ENCODE measurements around the gene PTPN13. TPM values are rescaled to one million over a fixed set of nuclear protein-coding genes. Genes with fewer than 3 reads are reported as not detected.
A peak's percentile ranks its signal among the peaks of the same experiment; 100 is the strongest.

Gene PTPN13
- total RNA-seq, 1 experiment from 2014 or later = 12.1 TPM

DNA sequence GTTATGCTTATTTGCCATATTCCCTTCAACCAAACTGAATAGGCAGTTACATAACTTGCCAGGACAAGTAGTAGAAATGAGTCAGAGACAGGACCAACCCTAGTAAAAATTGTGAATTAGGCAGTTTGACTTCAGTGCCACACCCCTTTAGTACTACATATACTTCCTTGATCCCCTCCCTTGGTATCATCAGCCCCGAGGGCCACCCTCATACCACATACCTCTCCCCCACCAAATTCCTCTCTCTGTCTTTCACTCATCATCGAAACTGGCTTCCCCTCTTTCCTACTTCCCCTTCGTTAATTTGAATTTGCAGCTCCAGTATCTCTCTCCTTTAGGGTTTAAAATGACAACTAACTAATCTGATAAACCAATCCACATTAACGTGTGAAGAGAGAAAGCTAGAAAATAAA, 7.9 kb upstream of the PTPN13 start:
- no peaks in the 10 kb centered on the region for H3K9me3 ChIP-seq (ENCODE audit: low read length)
- ChIA-PET CTCF (interaction anchor here (0.6 kb wide), 1 partner anchor 91 kb away, joined by 4 read pairs; no protein-coding TSS in a partner anchor), POLR2A (ENCODE audit: unreplicated experiment) (no interaction called here)
- no peaks in the 10 kb centered on the region for H3F3A ChIP-seq (ENCODE audit: low read length, unreplicated experiment)
- intact Hi-C loops (cut with micrococcal nuclease) = no loop called here
- peak; percentile 76 for ATAC-seq
- no peaks in the 10 kb centered on the region for H3K36me3 ChIP-seq (ENCODE audit: low read depth, low read length)
- H3K27me3 ChIP-seq (ENCODE audit: low read length) = no peaks in the 10 kb centered on the region
- peak overlapping the region; percentile 18; the same call in 1 of the 2 replicates for H3K27ac ChIP-seq (ENCODE audit: low read length)
- TF ChIP-seq EZH2phosphoT487 (IDR thresholded peaks at IDR 0.05; ENCODE audit: borderline replicate concordance, low read length) (no peak), EZH2 (IDR thresholded peaks at IDR 0.05; ENCODE audit: low read length, unreplicated experiment) (no peak)
- TF ChIP-seq, protein P1, sequence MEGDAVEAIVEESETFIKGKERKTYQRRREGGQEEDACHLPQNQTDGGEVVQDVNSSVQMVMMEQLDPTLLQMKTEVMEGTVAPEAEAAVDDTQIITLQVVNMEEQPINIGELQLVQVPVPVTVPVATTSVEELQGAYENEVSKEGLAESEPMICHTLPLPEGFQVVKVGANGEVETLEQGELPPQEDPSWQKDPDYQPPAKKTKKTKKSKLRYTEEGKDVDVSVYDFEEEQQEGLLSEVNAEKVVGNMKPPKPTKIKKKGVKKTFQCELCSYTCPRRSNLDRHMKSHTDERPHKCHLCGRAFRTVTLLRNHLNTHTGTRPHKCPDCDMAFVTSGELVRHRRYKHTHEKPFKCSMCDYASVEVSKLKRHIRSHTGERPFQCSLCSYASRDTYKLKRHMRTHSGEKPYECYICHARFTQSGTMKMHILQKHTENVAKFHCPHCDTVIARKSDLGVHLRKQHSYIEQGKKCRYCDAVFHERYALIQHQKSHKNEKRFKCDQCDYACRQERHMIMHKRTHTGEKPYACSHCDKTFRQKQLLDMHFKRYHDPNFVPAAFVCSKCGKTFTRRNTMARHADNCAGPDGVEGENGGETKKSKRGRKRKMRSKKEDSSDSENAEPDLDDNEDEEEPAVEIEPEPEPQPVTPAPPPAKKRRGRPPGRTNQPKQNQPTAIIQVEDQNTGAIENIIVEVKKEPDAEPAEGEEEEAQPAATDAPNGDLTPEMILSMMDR (conservative IDR thresholded peaks at IDR 0.05; ENCODE audit: low read depth, low read length) = no peak
- H4K20me1 ChIP-seq (ENCODE audit: low read length) = no peaks in the 10 kb centered on the region
- H3K9me2 ChIP-seq (replicated peaks; ENCODE audit: low read length) = no peaks in the 10 kb centered on the region
- peak overlapping the region; percentile 58 for H3K4me2 ChIP-seq (ENCODE audit: low read length)
- DNase-seq = peak; percentile 74
- H3K9ac ChIP-seq (ENCODE audit: low read length) = no peak overlapping the region
- no peak overlapping the region for H3K4me3 ChIP-seq (ENCODE audit: low read length)
- BruUV-seq (replicated peaks) = no TSS peak
- no peaks in the 10 kb centered on the region for H3K79me2 ChIP-seq (ENCODE audit: low read length)
- H3K4me1 ChIP-seq (ENCODE audit: insufficient read depth, low read length) = peaks cover 22% of the 10 kb centered on the region
- peak overlapping the region; percentile 54; the same call in 1 of the 2 replicates for H2AFZ ChIP-seq (ENCODE audit: low read length)

DNA sequence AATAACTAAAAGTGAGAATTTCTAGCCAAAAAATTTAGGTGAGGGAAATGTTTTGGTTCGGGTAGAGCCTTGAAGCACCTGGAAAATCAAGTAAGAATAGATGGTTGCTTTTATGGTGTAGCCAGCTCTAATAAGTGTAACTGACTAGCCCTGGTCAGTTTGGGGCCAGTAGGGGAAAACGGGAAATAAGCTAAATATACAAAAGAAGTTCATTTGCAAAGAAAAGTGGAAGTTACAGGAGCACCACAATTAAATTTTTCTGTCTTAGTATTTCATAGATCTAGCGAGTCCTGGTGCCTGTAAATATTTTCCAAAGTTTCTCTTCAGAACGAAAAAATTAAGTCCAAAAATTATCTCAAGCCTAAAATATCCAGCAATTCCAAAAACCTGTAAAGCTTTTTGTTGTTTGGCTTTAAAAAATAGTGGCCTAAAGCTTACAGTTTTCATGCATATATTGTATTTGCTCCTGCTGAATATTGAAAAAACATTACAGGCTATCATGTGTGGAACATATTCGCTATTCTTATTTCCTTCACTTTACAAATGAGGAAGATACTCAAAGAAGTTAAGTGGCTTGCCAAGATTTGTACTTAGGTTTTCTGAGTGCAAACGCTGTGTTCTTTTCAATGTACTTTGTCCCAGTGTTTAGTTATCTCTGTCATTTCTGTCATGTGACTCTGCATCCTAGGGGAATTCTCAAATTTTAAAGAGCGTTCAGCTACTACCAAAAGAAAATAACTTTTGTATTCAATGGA, 7.3 kb upstream of the PTPN13 start:
- Histone ChIP-seq H4K20me1 (ENCODE audit: low read length) (no peaks in the 10 kb centered on the region), H3K9ac (ENCODE audit: low read length) (no peak overlapping the region), H3K9me2 (replicated peaks; ENCODE audit: low read length) (no peaks in the 10 kb centered on the region), H3K79me2 (ENCODE audit: low read length) (no peaks in the 10 kb centered on the region), H3K27ac (ENCODE audit: low read length) (peak overlapping the region; percentile 18; the same call in 1 of the 2 replicates), H3F3A (ENCODE audit: low read length, unreplicated experiment) (no peaks in the 10 kb centered on the region), H3K4me1 (ENCODE audit: insufficient read depth, low read length) (peaks cover 22% of the 10 kb centered on the region), H3K27me3 (ENCODE audit: low read length) (no peaks in the 10 kb centered on the region), H3K36me3 (ENCODE audit: low read depth, low read length) (no peaks in the 10 kb centered on the region), H3K4me3 (ENCODE audit: low read length) (no peak overlapping the region), H3K9me3 (ENCODE audit: low read length) (no peaks in the 10 kb centered on the region), H3K4me2 (ENCODE audit: low read length) (peak overlapping the region; percentile 58; the same call in 1 of the 2 replicates), H2AFZ (ENCODE audit: low read length) (peak overlapping the region; percentile 54; the same call in 1 of the 2 replicates)
- no peak for DNase-seq
- no TSS peak for BruUV-seq (replicated peaks)
- TF ChIP-seq, protein P1 (conservative IDR thresholded peaks at IDR 0.05; ENCODE audit: low read depth, low read length) = no peak
- TF ChIP-seq EZH2phosphoT487 (IDR thresholded peaks at IDR 0.05; ENCODE audit: borderline replicate concordance, low read length) (no peak), EZH2 (IDR thresholded peaks at IDR 0.05; ENCODE audit: low read length, unreplicated experiment) (no peak)
- POLR2A ChIA-PET (ENCODE audit: unreplicated experiment) = no interaction called here
- intact Hi-C loops (cut with micrococcal nuclease) = no loop called here
- CTCF ChIA-PET = interaction anchor here (0.6 kb wide), 1 partner anchor 308 kb away, joined by 4 read pairs; no protein-coding TSS in a partner anchor
- no peak for ATAC-seq
